K562 (cell line): ENCODE results near the gene NDUFB10. TPM values are rescaled to one million over a fixed set of nuclear protein-coding genes. Genes with fewer than 3 reads are reported as not detected.

Experiments
- E2F3 ChIP-seq: fragments of 250-450 bp; sonication (Bioruptor Pico); IDR thresholded peaks from 2 replicates; pipeline ENCODE4 v1.4.0; 2020; ENCODE audit warnings: mild to moderate bottlenecking
- ETV6 ChIP-seq, 3 experiments: fragments of 150-350 bp in 1 of 3; sonication (generic) in 1 of 3; formaldehyde crosslinking in 1 of 3; IDR thresholded peaks; 2 replicates each; pipeline versions ENCODE4 v1.6.1 to v1.8.0; 2014 to 2022; ENCODE audit warnings: borderline replicate concordance in 2 of 3, low read depth in 2 of 3, antibody characterized with exemption in 1 of 3, low read length in 1 of 3, mild to moderate bottlenecking in 1 of 3, missing genetic modification reagents in 1 of 3
- L3MBTL2 ChIP-seq: fragments of 450-650 bp; IDR thresholded peaks from 2 replicates; pipeline ENCODE4 v1.6.1; 2016; ENCODE audit warnings: mild to moderate bottlenecking, moderate library complexity
- MXI1 ChIP-seq: IDR thresholded peaks from 2 replicates; pipeline ENCODE4 v1.6.1; 2011; ENCODE audit warnings: low read depth, mild to moderate bottlenecking, improper control_type of control experiment, low read length
- NR4A1 ChIP-seq, 2 experiments: fragments of 250-450 bp in 1 of 2; fragments of 450-650 bp in 1 of 2; sonication (Bioruptor Pico) in 1 of 2; IDR thresholded peaks; 2 replicates each; pipeline versions ENCODE4 v1.4.0 to v1.6.1; 2016 to 2020; ENCODE audit warnings: mild to moderate bottlenecking in 2 of 2, missing compliant biosample characterization in 1 of 2, missing genetic modification characterization in 1 of 2, moderate library complexity in 1 of 2
- YY1 ChIP-seq, 3 experiments: IDR thresholded peaks; 2 replicates each; pipeline ENCODE4 v1.6.1; 2011; ENCODE audit warnings: low read length in 2 of 3, mild to moderate bottlenecking in 2 of 3, moderate library complexity in 2 of 3, borderline replicate concordance in 1 of 3, control low read depth in 1 of 3, low read depth in 1 of 3; ENCODE audit not compliant: insufficient read depth in 3 of 3, insufficient replicate concordance in 2 of 3, control insufficient read depth in 1 of 3, insufficient read length in 1 of 3; ENCODE audit errors: extremely low read depth in 1 of 3
- ZBTB34 ChIP-seq: fragments of 250-450 bp; sonication (Bioruptor Pico); IDR thresholded peaks from 2 replicates; pipeline ENCODE4 v1.8.0; 2021; ENCODE audit warnings: mild to moderate bottlenecking, moderate library complexity
- polyA plus RNA-seq, 8 experiments: library from polyadenylated mRNA; depleted of rRNA in 4 of 8; stranded (reverse) in 5 of 8; unstranded in 3 of 8; fragments of >200 nt; fragmentation: Nextera tagmentation in 2 of 8; fragmentation: Illumina TruSeq in 1 of 8; extraction: Ambion mirVana in 2 of 8; extraction: Trizol in 1 of 8; gene quantifications; 2 replicates each; pipeline versions ENCODE4 v1.2.1 to v1.2.3, GENCODE V29; 2011 to 2014; ENCODE audit warnings: inconsistent platforms in 1 of 8, missing spikeins in 1 of 8
- total RNA-seq, 7 experiments: library from RNA; depleted of rRNA in 6 of 7; stranded (reverse); fragments of >200 nt in 6 of 7; fragmentation: Illumina TruSeq in 2 of 7; extraction: Trizol in 2 of 7; gene quantifications; 2 replicates each; pipeline versions ENCODE4 v1.2.1 to v1.2.3, GENCODE V29; 2011 to 2021; ENCODE audit warnings: low replicate concordance in 1 of 7
- TF ChIP-seq, protein P1 (sequence below): sonication (generic); formaldehyde crosslinking; IDR thresholded peaks from 2 replicates; pipeline ENCODE4 v1.8.0; 2022; ENCODE audit warnings: missing genetic modification reagents, mild to moderate bottlenecking, moderate library complexity, borderline replicate concordance
- TF ChIP-seq, protein P2 (sequence below): conservative IDR thresholded peaks from 2 replicates; pipeline ENCODE4 v1.6.1; 2011; ENCODE audit warnings: low read depth, mild to moderate bottlenecking, low read length; ENCODE audit not compliant: control insufficient read depth
- TF ChIP-seq, protein P3 (sequence below): fragments of 250-450 bp; sonication (Bioruptor Pico); IDR thresholded peaks from 2 replicates; pipeline ENCODE4 v1.5.0; 2020; ENCODE audit warnings: mild to moderate bottlenecking, borderline replicate concordance
- TF ChIP-seq, protein P4 (sequence below): fragments of 250-450 bp; sonication (Bioruptor Pico); IDR thresholded peaks from 2 replicates; pipeline ENCODE4 v1.5.0; 2021; ENCODE audit warnings: mild to moderate bottlenecking, moderate library complexity
- TF ChIP-seq, protein P5 (sequence below): fragments of 450-650 bp; IDR thresholded peaks from one replicate; pipeline ENCODE4 v1.6.1; 2018; ENCODE audit warnings: mild to moderate bottlenecking, moderate library complexity; ENCODE audit not compliant: partially characterized antibody

The NDUFB10 gene
- total and polyA plus RNA-seq, 9 of the 15 experiments (the other 6 are each of a cell fraction or from before 2014, with no cell fraction given) = 69.3 to 527 (median 161) TPM

GRCh38 chr16:2009791-2010510, 50.6 kb downstream of the NDUFB10 start, which contains the start of gene ZNF598 (continued):
- TF ChIP-seq NR4A1 (CRISPR knock-in tag; IDR thresholded peaks at IDR 0.05) (no peak), NR4A1 (tag; IDR thresholded peaks at IDR 0.05) (peak; percentile 77), YY1 (IDR thresholded peaks at IDR 0.05; ENCODE audit: borderline replicate concordance in 1 of 3, control insufficient read depth in 1 of 3, extremely low read depth in 1 of 3, insufficient read depth in 3 of 3, insufficient read length in 1 of 3, insufficient replicate concordance in 2 of 3, low read depth in 1 of 3, low read length in 2 of 3) (peak in 2 of 3 experiments; percentile 72 to 79), ETV6 (IDR thresholded peaks at IDR 0.05; ENCODE audit: borderline replicate concordance in 1 of 2, low read depth in 2 of 2, low read length in 1 of 2) (no peak), ETV6 (CRISPR knock-in tag; IDR thresholded peaks at IDR 0.05; ENCODE audit: borderline replicate concordance) (no peak; the same call in 1 of the 2 replicates), E2F3 (peak; percentile 37; the same call in 1 of the 2 replicates), L3MBTL2 (peak; percentile 85), ZBTB34 (no peak), MXI1 (peak; percentile 60; the same call in 1 of the 2 replicates)
- TF ChIP-seq, protein P1, sequence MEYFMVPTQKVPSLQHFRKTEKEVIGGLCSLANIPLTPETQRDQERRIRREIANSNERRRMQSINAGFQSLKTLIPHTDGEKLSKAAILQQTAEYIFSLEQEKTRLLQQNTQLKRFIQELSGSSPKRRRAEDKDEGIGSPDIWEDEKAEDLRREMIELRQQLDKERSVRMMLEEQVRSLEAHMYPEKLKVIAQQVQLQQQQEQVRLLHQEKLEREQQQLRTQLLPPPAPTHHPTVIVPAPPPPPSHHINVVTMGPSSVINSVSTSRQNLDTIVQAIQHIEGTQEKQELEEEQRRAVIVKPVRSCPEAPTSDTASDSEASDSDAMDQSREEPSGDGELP = peak; percentile 78; the same call in 1 of the 2 replicates
- TF ChIP-seq, protein P2, sequence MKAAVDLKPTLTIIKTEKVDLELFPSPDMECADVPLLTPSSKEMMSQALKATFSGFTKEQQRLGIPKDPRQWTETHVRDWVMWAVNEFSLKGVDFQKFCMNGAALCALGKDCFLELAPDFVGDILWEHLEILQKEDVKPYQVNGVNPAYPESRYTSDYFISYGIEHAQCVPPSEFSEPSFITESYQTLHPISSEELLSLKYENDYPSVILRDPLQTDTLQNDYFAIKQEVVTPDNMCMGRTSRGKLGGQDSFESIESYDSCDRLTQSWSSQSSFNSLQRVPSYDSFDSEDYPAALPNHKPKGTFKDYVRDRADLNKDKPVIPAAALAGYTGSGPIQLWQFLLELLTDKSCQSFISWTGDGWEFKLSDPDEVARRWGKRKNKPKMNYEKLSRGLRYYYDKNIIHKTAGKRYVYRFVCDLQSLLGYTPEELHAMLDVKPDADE = 0 out of 2 replicates have a peak, but pooled peaks have one; percentile 50
- TF ChIP-seq, protein P3, sequence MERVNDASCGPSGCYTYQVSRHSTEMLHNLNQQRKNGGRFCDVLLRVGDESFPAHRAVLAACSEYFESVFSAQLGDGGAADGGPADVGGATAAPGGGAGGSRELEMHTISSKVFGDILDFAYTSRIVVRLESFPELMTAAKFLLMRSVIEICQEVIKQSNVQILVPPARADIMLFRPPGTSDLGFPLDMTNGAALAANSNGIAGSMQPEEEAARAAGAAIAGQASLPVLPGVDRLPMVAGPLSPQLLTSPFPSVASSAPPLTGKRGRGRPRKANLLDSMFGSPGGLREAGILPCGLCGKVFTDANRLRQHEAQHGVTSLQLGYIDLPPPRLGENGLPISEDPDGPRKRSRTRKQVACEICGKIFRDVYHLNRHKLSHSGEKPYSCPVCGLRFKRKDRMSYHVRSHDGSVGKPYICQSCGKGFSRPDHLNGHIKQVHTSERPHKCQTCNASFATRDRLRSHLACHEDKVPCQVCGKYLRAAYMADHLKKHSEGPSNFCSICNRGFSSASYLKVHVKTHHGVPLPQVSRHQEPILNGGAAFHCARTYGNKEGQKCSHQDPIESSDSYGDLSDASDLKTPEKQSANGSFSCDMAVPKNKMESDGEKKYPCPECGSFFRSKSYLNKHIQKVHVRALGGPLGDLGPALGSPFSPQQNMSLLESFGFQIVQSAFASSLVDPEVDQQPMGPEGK = no peak
- TF ChIP-seq, protein P4, sequence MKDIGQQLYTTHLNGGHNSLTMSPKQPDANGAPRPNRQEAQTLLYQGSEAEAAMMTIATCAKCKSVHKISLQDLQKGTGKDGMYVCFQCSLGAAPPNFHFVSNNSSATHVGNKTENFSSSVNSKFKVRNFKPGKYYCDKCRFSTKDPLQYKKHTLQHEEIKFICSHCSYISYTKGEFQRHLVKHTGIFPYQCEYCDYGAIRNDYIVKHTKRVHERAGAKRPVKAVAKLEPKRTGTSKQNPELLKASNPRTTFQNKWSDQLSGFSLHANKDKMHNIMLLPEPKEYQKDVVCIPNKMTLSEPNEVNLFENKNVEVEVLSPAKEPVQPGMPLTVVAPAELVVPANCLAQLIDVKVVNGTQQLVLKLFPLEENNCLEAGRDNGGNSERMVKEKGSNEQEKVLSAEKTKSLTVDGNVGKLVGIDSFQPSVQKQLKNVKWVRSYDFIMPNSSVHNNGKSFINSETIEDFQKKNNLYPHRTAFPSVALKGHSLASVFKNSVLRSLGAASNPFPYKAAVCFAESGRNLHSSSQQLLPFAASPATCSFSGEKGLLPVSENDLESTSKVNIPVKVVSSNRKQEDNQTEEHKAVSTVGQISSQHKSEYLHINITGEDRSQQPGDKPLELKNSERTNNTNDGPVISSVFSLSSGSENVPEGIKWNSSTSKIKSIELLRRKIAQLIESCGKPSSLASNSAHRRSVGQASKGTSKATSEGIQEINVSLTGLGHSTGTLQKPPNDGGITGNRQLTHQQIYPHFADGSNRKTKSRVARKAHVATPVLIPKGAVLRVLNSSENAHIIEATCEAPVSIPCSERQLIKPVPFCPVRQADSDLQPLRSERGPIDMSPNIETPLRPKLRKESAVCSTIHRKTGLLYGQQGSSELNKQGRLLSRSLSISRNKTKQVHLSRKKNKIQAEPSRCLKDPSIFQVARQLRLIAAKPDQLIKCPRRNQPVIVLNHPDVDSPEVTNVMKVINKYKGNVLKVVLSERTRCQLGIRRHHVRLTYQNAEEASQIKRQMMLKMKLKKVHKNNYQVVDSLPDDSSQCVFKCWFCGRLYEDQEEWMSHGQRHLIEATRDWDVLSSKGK (CRISPR knock-in tag) = no peak
- TF ChIP-seq, protein P5, sequence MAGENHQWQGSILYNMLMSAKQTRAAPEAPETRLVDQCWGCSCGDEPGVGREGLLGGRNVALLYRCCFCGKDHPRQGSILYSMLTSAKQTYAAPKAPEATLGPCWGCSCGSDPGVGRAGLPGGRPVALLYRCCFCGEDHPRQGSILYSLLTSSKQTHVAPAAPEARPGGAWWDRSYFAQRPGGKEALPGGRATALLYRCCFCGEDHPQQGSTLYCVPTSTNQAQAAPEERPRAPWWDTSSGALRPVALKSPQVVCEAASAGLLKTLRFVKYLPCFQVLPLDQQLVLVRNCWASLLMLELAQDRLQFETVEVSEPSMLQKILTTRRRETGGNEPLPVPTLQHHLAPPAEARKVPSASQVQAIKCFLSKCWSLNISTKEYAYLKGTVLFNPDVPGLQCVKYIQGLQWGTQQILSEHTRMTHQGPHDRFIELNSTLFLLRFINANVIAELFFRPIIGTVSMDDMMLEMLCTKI = no peak
